Peyer's patch (tissue), 4 donors: ENCODE results near the gene GLT8D2.

Source experiments
- CTCF ChIP-seq, 6 experiments: fragments of 450-650 bp in 4 of 6; fragments of 200-600 bp in 2 of 6; sonication (generic) in 1 of 6; IDR thresholded peaks; one replicate each; pipeline ENCODE4 v1.5.1; 2017 to 2019; ENCODE audit warnings: antibody characterized with exemption in 6 of 6, mild to moderate bottlenecking in 3 of 6, moderate library complexity in 1 of 6
- POLR2A ChIP-seq, 2 donors: fragments of 450-650 bp; IDR thresholded peaks; one replicate each; pipeline ENCODE4 v1.5.1; 2017; ENCODE audit warnings: antibody characterized with exemption in 2 of 2, mild to moderate bottlenecking in 2 of 2, moderate library complexity in 2 of 2

GRCh38 chr12:104025771-104026170 is 24.2 kb downstream of the GLT8D2 start:
- TF ChIP-seq CTCF (IDR thresholded peaks at IDR 0.05) (no peak), POLR2A (IDR thresholded peaks at IDR 0.05) (no peak)
